NCI-H1105 (cell line): Measurements from ENCODE around the gene GBP3.
"Not testable (repeated sequence)": the region's sequence is repeated elsewhere in the genome, so short reads cannot be mapped to it uniquely, and the experiment has no call there.

Experiments
- DNase-seq: peaks from one replicate; lab custom pipeline; 2025; lab: John Stamatoyannopoulos, UW

The GBP3 gene

GRCh38 chr1:89040315-89040626 lies 17.6 kb upstream of the GBP3 start:
- no peak for DNase-seq

GRCh38 chr1:89037186-89037585 lies 14.5 kb upstream of the GBP3 start:
- DNase-seq, result no peak

- DNase-seq, result no peak
Measured at GRCh38 chr1:89035080-89035479, 12.4 kb upstream of the GBP3 start.

GRCh38 chr1:89034004-89034403 lies 11.3 kb upstream of the GBP3 start:
- not testable (repeated sequence) for DNase-seq

GRCh38 chr1:89029051-89029450 lies 6.4 kb upstream of the GBP3 start:
- DNase-seq, result not testable (repeated sequence)

GRCh38 chr1:89025928-89026327 lies 3.3 kb upstream of the GBP3 start:
- no peak for DNase-seq

- no peak for DNase-seq
Measured at GRCh38 chr1:89023026-89023425, 360 bp upstream of the GBP3 start.

- not testable (repeated sequence) for DNase-seq
Measured at GRCh38 chr1:89018318-89018717, 4.3 kb downstream of the GBP3 start.

- DNase-seq, result no peak
Measured at GRCh38 chr1:89008511-89008910, 14.2 kb downstream of the GBP3 start.

- no peak for DNase-seq
Measured at GRCh38 chr1:89005286-89006151, 17.1 kb downstream of the GBP3 start.

GRCh38 chr1:89002176-89002575 lies 20.5 kb downstream of the GBP3 start:
- not testable (repeated sequence) for DNase-seq

GRCh38 chr1:89001510-89001909 lies 21.2 kb downstream of the GBP3 start:
- no peak for DNase-seq

- DNase-seq, result peak; percentile 76
Measured at GRCh38 chr1:88998716-88999115, 23.9 kb downstream of the GBP3 start.

GRCh38 chr1:88990426-88990825 lies 32.2 kb downstream of the GBP3 start:
- no peak for DNase-seq

GRCh38 chr1:88985692-88986091 lies 37.0 kb downstream of the GBP3 start:
- DNase-seq, result no peak

GRCh38 chr1:88985032-88985431 lies 37.6 kb downstream of the GBP3 start:
- peak; percentile 86 for DNase-seq

GRCh38 chr1:88984569-88984968 lies 38.1 kb downstream of the GBP3 start:
- no peak for DNase-seq

- DNase-seq, result no peak
Measured at GRCh38 chr1:88983791-88984559, 38.7 kb downstream of the GBP3 start.

- DNase-seq, result no peak
Measured at GRCh38 chr1:88982055-88982454, 40.6 kb downstream of the GBP3 start.

- not testable (repeated sequence) for DNase-seq
Measured at GRCh38 chr1:88981506-88981905, 41.2 kb downstream of the GBP3 start.

GRCh38 chr1:88980870-88981269 lies 41.8 kb downstream of the GBP3 start:
- DNase-seq, result no peak

GRCh38 chr1:88979749-88980116 lies 42.9 kb downstream of the GBP3 start:
- DNase-seq, result no peak

GRCh38 chr1:88979054-88979748 lies 43.5 kb downstream of the GBP3 start:
- DNase-seq, result no peak
